Caco-2 (cell line): Measurements from ENCODE around the gene MORF4L2. TPM values are rescaled to one million over a fixed set of nuclear protein-coding genes. Genes with fewer than 3 reads are reported as not detected.

Experiments
- BruUV-seq: library from RNA; stranded (reverse); fragments of 400-500 nt; replicated peaks from 2 replicates; lab custom pipeline; 2021; lab: Mats Ljungman, UMichigan
- CTCF ChIA-PET: fragments of 300-600 bp; sonication (Branson Sonifier 250); formaldehyde crosslinking; loops from one replicate; lab custom pipeline; 2022; ENCODE audit warnings: antibody characterized with exemption; lab: Charles Lee
- POLR2A ChIA-PET: fragments of 300-600 bp; sonication (Branson Sonifier 250); formaldehyde crosslinking; loops from one replicate; lab custom pipeline; 2022; ENCODE audit warnings: antibody characterized with exemption; lab: Charles Lee
- DNase-seq, 2 experiments: peaks; one replicate each; pipeline versions ENCODE4 v3.0.0 to v3.0.0-alpha.2; 2020 to 2022
- H3K27me3 ChIP-seq: replicated peaks from 2 replicates; pipeline ENCODE4 v1.6.0; 2011; ENCODE audit warnings: low read length; ENCODE audit not compliant: control insufficient read depth, insufficient read depth
- H3K36me3 ChIP-seq: 2 replicates; pipeline ENCODE4 v1.5.1; 2011; ENCODE audit warnings: low read length; ENCODE audit not compliant: control insufficient read depth, insufficient read depth
- H3K4me1 ChIP-seq: fragments of 250-450 bp; sonication (Bioruptor Pico); 2 replicates; pipeline ENCODE4 v1.5.1; 2020; ENCODE audit warnings: mild to moderate bottlenecking
- H3K4me3 ChIP-seq: 2 replicates; pipeline ENCODE4 v1.5.1; 2011; ENCODE audit warnings: low read depth, mild to moderate bottlenecking, control low read depth, low read length
- H3K9me3 ChIP-seq: fragments of 250-450 bp; sonication (Bioruptor Pico); 2 replicates; pipeline ENCODE4 v1.5.1; 2020; ENCODE audit warnings: mild to moderate bottlenecking, moderate library complexity
- H3K27ac Mint-ChIP-seq: one replicate; pipeline ENCODE4 v1.8.0; 2022; ENCODE audit warnings: mixed read lengths; ENCODE audit not compliant: unreplicated experiment
- H3K27me3 Mint-ChIP-seq: one replicate; pipeline ENCODE4 v1.8.0; 2022; ENCODE audit warnings: mixed read lengths; ENCODE audit not compliant: insufficient read depth, unreplicated experiment
- H3K36me3 Mint-ChIP-seq: one replicate; pipeline ENCODE4 v1.8.0; 2022; ENCODE audit warnings: mild to moderate bottlenecking, mixed read lengths; ENCODE audit not compliant: insufficient read depth, unreplicated experiment
- H3K4me1 Mint-ChIP-seq: one replicate; pipeline ENCODE4 v1.8.0; 2022; ENCODE audit warnings: low read depth, mixed read lengths; ENCODE audit not compliant: unreplicated experiment
- H3K4me3 Mint-ChIP-seq: one replicate; pipeline ENCODE4 v1.8.0; 2022; ENCODE audit warnings: mild to moderate bottlenecking, moderate library complexity, mixed read lengths; ENCODE audit not compliant: unreplicated experiment
- H3K9me3 Mint-ChIP-seq: one replicate; pipeline ENCODE4 v1.8.0; 2022; ENCODE audit warnings: mixed read lengths; ENCODE audit not compliant: unreplicated experiment
- CTCF ChIP-seq, 2 experiments: fragments of 200-600 bp in 1 of 2; IDR thresholded peaks; 1 replicate in 1 of 2; 2 replicates in 1 of 2; pipeline versions ENCODE4 v1.5.1 to v1.8.0; 2011 to 2022; ENCODE audit warnings: antibody characterized with exemption in 1 of 2, control low read depth in 1 of 2, inconsistent platforms in 1 of 2, low read depth in 1 of 2, low read length in 1 of 2, mild to moderate bottlenecking in 1 of 2, moderate library complexity in 1 of 2; ENCODE audit not compliant: insufficient read depth in 1 of 2, severe bottlenecking in 1 of 2, unreplicated experiment in 1 of 2
- intact Hi-C: fragments of 100-400 bp; cut with micrococcal nuclease; formaldehyde crosslinking; loops from one replicate; pipeline ENCODE4 v1.10.0; 2022; ENCODE audit not compliant: unreplicated experiment
- total RNA-seq: library from RNA; stranded (reverse); gene quantifications from 2 replicates; pipeline ENCODE4 v1.2.3, GENCODE V29; 2022

The MORF4L2 gene
- total RNA-seq, 1 experiment from 2014 or later = 314 TPM

- Histone ChIP-seq H3K27me3 (no peaks in the 10 kb centered on the region), H3K36me3 (no peaks in the 10 kb centered on the region), H3K4me1 (no peaks in the 10 kb centered on the region), H3K9me3 (no peaks in the 10 kb centered on the region), H3K4me3 (no peak overlapping the region)
- Mint-ChIP-seq H3K9me3 (peaks cover 6% of the 10 kb centered on the region), H3K36me3 (peaks cover 6% of the 10 kb centered on the region), H3K4me3 (no peak overlapping the region), H3K27ac (no peak overlapping the region), H3K27me3 (no peaks in the 10 kb centered on the region), H3K4me1 (peaks cover 13% of the 10 kb centered on the region)
- ChIA-PET POLR2A (no interaction called here), CTCF (no interaction called here)
- DNase-seq = no peak
- intact Hi-C loops = no loop called here
- TF ChIP-seq CTCF (IDR thresholded peaks at IDR 0.05; ENCODE audit: insufficient read depth in 1 of 2, low read depth in 1 of 2, low read length in 1 of 2, severe bottlenecking in 1 of 2, unreplicated experiment in 1 of 2) = no peak
- BruUV-seq = no TSS peak
These were observed 42.5 kb upstream of the MORF4L2 start for GRCh38 chrX:103729015-103729414.

- H3K36me3 ChIP-seq = no peaks in the 10 kb centered on the region
- Mint-ChIP-seq H3K9me3 (no peaks in the 10 kb centered on the region), H3K27me3 (no peaks in the 10 kb centered on the region), H3K4me1 (peaks cover 13% of the 10 kb centered on the region), H3K36me3 (peaks cover 6% of the 10 kb centered on the region), H3K4me3 (no peak overlapping the region), H3K27ac (no peak overlapping the region)
- ChIA-PET POLR2A (no interaction called here), CTCF (no interaction called here)
- H3K4me3 ChIP-seq = no peak overlapping the region
- H3K4me1 ChIP-seq = no peaks in the 10 kb centered on the region
- H3K9me3 ChIP-seq = no peaks in the 10 kb centered on the region
- no peak for DNase-seq
- no peak for TF ChIP-seq CTCF (IDR thresholded peaks at IDR 0.05; ENCODE audit: insufficient read depth in 1 of 2, low read depth in 1 of 2, low read length in 1 of 2, severe bottlenecking in 1 of 2, unreplicated experiment in 1 of 2)
- BruUV-seq = no TSS peak
- intact Hi-C loops = no loop called here
- no peaks in the 10 kb centered on the region for H3K27me3 ChIP-seq
These were observed 40.6 kb upstream of the MORF4L2 start for GRCh38 chrX:103727115-103727514.

GRCh38 chrX:103726477-103726876 lies 40.0 kb upstream of the MORF4L2 start:
- no peak overlapping the region for H3K4me3 Mint-ChIP-seq
- POLR2A ChIA-PET = no interaction called here
- H3K4me3 ChIP-seq = no peak overlapping the region
- H3K36me3 Mint-ChIP-seq = peaks cover 6% of the 10 kb centered on the region
- CTCF ChIA-PET = no interaction called here
- no peaks in the 10 kb centered on the region for H3K27me3 ChIP-seq
- H3K27me3 Mint-ChIP-seq = no peaks in the 10 kb centered on the region
- no peak for DNase-seq
- no peak for TF ChIP-seq CTCF (IDR thresholded peaks at IDR 0.05; ENCODE audit: insufficient read depth in 1 of 2, low read depth in 1 of 2, low read length in 1 of 2, severe bottlenecking in 1 of 2, unreplicated experiment in 1 of 2)
- H3K36me3 ChIP-seq = no peaks in the 10 kb centered on the region
- intact Hi-C loops = no loop called here
- H3K27ac Mint-ChIP-seq = no peak overlapping the region
- H3K4me1 Mint-ChIP-seq = peaks cover 13% of the 10 kb centered on the region
- H3K9me3 Mint-ChIP-seq = no peaks in the 10 kb centered on the region
- no peaks in the 10 kb centered on the region for H3K9me3 ChIP-seq
- BruUV-seq = no TSS peak
- no peaks in the 10 kb centered on the region for H3K4me1 ChIP-seq
